GM18951 (cell line): Measurements from ENCODE around the gene TXNDC8.

ENCODE experiments used
- POLR2A ChIP-seq: IDR thresholded peaks from 4 replicates; pipeline ENCODE4 v1.6.1; 2011; ENCODE audit warnings: mild to moderate bottlenecking; ENCODE audit not compliant: insufficient read length, insufficient read depth; ENCODE audit errors: extremely low read depth
- in situ Hi-C: fragments of 300-500 bp; cut with MboI; formaldehyde crosslinking; loops from one replicate; pipeline ENCODE4 v1.12.0; 2022; ENCODE audit warnings: low sequenced_read_pairs, mixed read lengths, inconsistent platforms; ENCODE audit not compliant: unreplicated experiment

The TXNDC8 gene

DNA sequence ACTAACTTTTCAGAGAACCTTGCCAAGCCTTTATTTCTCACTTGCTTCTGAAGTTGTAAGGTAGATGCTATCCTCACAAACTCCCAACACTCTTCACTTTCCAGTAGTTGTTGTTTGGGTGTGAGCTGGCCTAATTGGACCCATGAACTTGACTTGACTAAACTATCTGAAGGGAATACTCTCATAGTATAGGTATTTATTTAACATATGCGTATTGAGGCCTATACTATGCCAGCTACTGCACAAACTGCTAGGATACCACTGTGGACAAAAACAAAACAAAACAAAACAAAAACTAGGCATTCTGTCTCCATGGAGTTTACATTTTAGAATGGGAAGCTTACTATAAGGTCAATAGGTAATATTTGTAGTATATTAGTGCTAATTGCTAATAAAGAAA is 1.3 kb downstream of the TXNDC8 start:
- in situ Hi-C loops, result no loop called here
- no peak for TF ChIP-seq POLR2A

DNA sequence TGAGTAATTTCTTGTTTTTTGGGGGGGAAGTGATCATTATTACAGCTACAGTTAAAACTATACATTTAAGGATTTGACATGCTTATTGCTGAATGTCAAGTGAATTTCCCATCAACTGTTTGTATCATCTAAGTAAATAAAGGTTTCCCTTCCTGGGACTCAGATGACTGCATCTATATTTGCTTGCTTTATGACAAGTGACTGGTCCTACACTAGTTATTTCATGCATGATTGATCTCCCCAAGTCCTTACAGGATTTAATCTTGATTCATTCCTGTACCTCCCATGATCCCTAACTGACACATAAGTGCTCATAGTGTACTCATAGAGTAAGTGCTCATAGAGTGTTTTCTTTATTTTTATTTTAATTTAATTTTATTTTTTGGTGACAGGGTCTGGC is 2.8 kb downstream of the TXNDC8 start:
- in situ Hi-C loops, result no loop called here

DNA sequence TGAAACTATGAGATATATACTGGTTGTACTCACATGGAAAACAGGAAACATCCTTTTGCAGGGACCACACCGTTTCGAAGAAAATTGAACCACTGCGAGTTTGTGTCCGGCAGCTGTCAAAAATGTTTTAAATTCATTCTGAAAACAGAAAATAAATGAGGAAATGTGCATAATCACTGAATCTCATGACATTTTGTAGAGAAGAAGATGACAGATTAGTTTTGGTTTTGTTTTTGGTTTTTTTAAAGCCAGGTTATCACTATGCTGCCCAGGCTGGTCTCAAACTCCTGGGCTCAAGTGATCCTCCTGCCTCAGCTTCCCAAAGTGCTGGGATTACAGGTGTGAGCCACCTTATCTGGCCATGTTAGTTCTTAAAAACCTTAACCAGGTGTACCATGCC is 3.5 kb downstream of the TXNDC8 start:
- in situ Hi-C loops, result no loop called here
- TF ChIP-seq POLR2A, result no peak

More for the DNA sequence above, 2.8 kb downstream of the TXNDC8 start:
- TF ChIP-seq POLR2A, result no peak

DNA sequence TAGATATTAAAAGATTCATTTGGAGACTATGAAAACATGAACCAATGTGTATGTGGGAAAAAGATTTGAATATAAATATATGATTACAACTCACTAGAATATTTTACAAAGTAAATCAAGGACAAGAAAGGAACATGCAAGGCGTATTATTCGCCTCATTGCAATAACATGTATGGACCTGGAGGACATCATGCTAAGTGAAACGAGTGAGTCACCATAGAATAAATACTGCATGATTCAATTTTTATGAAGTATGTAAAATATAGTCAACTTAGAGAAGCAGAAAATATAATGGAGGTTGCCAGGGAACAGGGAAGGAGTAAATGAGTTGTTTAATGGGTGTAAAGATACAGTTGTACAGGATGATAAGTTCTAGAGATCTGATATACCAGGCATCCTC is 4.9 kb downstream of the TXNDC8 start:
- TF ChIP-seq POLR2A, result no peak
- in situ Hi-C loops, result no loop called here

DNA sequence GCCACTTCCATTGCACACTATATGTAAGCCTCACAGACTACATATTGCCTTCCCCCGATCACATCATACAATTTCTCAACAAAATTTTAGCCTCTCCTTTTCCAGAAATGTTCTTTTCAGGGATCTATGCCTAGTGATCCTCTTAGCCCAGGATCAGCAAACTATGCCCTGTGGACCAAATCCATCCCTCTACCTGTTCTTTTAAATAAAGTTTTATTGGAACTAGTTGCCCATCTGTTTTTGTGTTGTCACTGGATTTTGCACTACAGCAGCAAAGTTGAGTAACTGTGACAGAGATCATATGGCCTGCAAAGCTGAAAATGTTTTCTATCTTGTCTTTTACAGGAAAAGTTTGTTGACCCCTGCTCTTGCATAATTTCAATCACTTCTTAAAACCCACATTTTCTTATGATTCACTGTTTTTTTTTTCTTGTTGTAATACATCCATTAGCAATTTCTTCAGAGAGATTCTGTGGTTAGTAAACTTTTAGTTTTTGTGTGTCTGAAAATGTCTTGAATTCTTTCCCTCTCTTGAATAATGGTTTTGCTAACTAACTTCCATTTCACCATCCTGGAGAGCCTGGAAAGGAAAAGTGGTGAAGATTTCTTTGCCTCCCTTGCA is 7.1 kb downstream of the TXNDC8 start:
- in situ Hi-C loops, result no loop called here
- TF ChIP-seq POLR2A, result no peak

DNA sequence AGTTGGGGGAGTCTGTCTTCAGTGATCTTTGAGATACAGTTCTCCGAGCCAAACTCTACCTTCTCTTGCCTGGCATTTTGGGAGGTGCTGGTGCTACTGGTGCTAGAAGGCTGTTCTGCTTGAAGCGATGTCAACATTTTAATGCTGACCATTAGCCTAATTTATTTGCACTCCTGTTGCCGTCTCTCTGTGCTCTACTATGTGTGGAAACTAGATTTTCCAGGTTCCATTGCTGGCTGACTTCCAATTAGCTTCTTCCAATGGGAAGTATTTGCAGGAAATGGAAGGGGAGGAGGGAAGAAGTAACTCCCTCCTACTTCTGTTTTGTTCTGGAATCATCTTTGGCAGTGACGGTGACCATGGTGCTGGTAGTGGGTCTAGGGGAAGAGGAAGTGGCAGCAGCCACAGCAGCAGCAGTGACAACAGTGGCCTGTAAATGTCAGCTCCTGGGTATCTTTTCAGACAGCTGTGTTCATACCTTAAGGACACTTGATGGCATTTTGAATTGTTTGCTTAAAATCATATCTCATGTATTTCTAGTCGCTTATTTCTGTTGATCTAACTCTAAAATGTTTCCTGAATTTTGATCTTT is 7.9 kb downstream of the TXNDC8 start:
- in situ Hi-C loops, result no loop called here
- TF ChIP-seq POLR2A, result no peak

DNA sequence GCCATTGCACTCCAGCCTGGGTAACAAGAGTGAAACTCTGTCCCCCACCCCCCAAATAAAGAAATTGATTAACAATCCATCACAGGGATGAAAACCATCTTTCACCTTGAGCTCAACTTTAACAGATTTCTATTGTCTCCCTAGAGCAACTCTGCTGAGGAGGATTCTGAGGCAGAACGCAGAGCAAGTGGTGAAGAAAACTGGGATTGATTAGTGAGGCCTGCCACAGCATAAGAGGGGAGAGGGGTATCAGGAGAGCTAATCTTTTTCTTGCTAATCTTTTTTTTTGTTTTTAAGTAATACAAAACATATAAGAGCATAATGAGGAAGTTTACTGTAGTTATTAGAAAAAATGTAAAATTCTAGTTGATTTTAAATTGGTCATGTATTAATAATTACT is 8.9 kb downstream of the TXNDC8 start:
- in situ Hi-C loops, result no loop called here
- TF ChIP-seq POLR2A, result no peak

DNA sequence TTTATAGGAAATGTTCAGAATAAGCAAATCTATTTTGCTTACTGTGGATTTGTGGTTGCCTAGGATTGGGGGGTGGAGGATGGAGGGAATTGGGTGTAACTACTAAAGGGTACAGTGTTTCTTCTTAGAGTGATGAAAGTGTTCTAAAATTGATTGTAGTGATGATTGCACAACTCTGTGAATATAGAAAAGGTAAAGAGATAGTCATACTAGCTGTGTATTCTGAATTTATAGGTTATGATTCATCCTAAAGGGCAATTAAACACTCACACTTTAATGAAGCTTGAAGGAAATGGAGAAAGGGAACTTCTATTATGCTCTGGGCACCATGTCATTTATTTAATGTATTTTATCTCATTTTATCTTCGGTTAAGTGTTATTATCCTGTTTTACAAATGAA is 9.9 kb downstream of the TXNDC8 start:
- no peak for TF ChIP-seq POLR2A

DNA sequence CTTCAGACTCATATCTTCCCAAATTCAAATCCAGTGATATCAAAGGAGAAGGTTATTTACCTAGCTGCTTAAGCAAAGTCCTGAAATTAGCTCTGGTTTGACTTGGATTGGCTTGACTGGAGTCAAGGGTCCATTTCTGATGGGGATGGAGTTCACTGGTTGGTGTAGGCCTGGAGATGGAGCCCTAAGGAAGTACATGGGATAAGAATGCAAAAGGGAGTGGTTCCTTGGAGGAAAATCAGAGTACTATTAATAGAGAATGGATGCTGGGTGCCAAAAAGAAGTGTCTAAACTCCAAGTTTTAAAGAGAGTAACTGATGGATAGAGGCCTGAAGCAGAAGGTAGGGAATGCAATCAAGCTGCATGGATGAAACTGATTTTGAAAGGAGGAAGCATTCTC is 13.8 kb downstream of the TXNDC8 start:
- in situ Hi-C loops, result no loop called here
- no peak for TF ChIP-seq POLR2A

More for the DNA sequence above, 9.9 kb downstream of the TXNDC8 start:
- in situ Hi-C loops, result no loop called here

DNA sequence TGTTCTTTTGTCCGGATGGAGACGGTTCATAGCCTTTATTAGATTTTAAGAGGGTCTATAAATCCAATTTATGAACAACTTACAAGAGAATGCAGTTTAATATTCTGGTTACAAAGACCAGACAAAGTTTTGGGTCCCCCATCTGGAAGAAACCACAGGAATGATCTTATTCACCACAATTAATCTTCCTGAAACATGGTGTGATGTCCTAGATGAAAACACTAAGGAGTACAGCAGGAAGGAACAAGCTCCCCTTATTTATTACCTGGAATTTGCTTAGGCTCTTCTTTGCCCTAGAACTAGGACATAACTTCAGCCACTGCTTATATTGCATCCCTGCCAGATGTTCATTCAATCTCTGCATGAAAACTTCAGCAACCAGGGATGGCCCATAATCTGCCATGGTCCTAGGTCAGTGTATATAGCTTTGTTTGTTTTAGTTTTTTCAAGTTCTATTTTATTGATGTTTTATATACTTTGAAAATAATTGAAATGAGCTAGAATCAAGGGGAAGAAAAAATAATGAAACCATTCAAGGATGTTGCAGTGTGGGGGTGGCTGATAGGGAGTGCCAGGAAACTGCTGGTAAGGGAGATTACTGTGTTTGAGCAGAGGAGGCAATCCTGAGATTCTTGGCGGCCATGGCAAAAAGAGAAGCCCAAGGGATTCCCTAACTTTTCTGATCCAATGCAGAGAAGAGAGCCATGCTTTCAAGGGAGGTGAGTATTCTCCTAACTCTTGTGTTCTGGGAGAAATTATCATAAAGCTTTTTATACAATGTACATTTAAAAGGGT is 16.8 kb downstream of the TXNDC8 start:
- in situ Hi-C loops, result no loop called here
- no peak for TF ChIP-seq POLR2A

DNA sequence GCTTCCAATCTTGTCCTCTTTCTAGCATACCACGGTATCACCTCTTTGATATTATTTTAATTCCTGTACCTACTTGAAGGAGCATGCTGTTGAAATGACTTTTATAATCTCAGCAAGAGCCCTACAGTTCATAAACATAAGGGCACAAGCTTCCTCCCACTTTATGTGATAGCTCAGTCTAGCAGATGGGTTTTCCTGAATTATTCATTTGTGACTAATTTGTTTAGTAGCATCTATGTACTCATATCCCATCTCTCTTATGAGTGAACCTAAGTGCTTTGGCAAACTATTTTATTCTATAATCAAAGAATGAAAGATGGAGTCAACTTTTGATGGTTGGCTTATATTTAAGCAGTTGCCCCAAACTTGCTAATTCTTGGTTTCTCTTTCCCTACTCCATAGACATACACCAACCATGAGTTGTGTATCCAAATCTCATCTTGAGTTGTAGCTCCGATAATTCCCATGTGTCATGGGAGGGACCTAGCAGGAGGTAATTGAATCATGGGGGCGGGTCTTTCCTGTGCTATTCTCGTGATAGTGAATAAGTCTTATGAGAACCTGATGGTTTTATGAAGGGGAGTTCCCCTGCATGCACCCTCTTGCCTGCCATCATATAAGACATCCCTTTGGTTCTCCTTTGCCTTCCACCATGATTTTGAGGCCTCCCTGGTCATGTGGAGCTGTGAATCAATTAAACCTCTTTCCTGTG is 17.7 kb downstream of the TXNDC8 start:
- in situ Hi-C loops, result no loop called here

DNA sequence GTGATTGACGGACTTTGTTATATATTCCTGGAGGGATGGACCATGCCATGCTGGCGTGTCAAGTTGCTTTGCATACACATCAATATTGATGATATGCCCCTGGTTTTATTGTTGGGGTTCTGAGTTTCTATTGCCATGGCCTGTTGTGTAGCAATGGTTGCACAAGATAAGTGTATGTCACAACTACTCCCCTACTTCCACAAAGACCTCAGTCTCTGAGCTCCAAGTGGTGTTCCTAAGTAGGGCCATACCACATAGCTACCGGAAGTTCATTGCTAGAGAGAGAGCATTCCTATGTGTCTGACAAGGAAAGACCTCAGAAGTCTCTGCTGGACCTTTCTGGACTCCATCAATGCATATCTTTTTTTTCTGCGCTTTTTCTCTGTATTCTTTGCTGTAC is 19.8 kb downstream of the TXNDC8 start:
- TF ChIP-seq POLR2A, result no peak
- in situ Hi-C loops, result no loop called here

More for the DNA sequence above, 17.7 kb downstream of the TXNDC8 start:
- TF ChIP-seq POLR2A, result no peak
